Pancreas (tissue), 10 donors: ENCODE measurements around the gene AGAP3. TPM values are rescaled to one million over a fixed set of nuclear protein-coding genes. Genes with fewer than 3 reads are reported as not detected.

Experiments
- ATAC-seq, 4 donors: fragments of 200-7000 bp; cut with Tn5 transposase; one replicate each; pipeline versions ENCODE4 v1.8.0 to v1.9.1; 2020; ENCODE audit warnings: mild to moderate bottlenecking in 4 of 4, moderate library complexity in 4 of 4
- DNase-seq, 6 donors: peaks; one replicate each; pipeline ENCODE4 v3.0.0-alpha.2; 2020
- FAIRE-seq: peaks from 2 replicates; lab custom pipeline; 2012; peaks lifted over from hg19 to GRCh38; lab: Jason Lieb, UNC
- H3K27ac ChIP-seq, 4 donors: fragments of 200-600 bp; sonication (generic); 1 replicate in 3 of 4; 2 replicates in 1 of 4; pipeline versions ENCODE4 v1.5.0 to v1.8.0; 2020
- H3K27me3 ChIP-seq, 4 donors: fragments of 200-600 bp; one replicate each; pipeline ENCODE4 v1.8.0; 2021
- H3K36me3 ChIP-seq, 3 donors: fragments of 200-600 bp; sonication (generic) in 1 of 3; one replicate each; pipeline versions ENCODE4 v1.5.0 to v1.8.0; 2020 to 2021
- H3K4me1 ChIP-seq, 3 donors: fragments of 200-600 bp; one replicate each; pipeline ENCODE4 v1.8.0; 2021
- H3K4me3 ChIP-seq, 4 donors: fragments of 200-600 bp; sonication (generic) in 2 of 4; one replicate each; pipeline versions ENCODE4 v1.5.0 to v1.8.0; 2020 to 2021
- H3K9me3 ChIP-seq, 4 donors: fragments of 200-600 bp; one replicate each; pipeline ENCODE4 v1.8.0; 2021
- CTCF ChIP-seq, 4 donors: fragments of 200-600 bp; sonication (generic) in 3 of 4; IDR thresholded peaks; one replicate each; pipeline versions ENCODE4 v1.5.0 to v1.8.0; 2021; ENCODE audit warnings: antibody characterized with exemption in 4 of 4
- WGBS, 2 donors: extraction: QIAGEN DNeasy Blood & Tissue Kit; methylation state at CpG; one replicate each; pipeline ENCODE4 v1.1.7; 2013; 5-methylcytosine and 5-hydroxymethylcytosine counted together
- intact Hi-C, 3 donors: fragments of 100-400 bp; cut with DNase I; formaldehyde crosslinking; loops; one replicate each; pipeline versions ENCODE4 v1.11.1 to v1.14.2; 2022
- polyA plus RNA-seq, 2 donors: library from polyadenylated mRNA; stranded (reverse); fragments of 200-250 nt; gene quantifications; one replicate each; pipeline ENCODE4 v1.2.3, GENCODE V29; 2013
- total RNA-seq, 6 donors: library from RNA; stranded (reverse); fragmentation: NEBNext Ultra II Directional in 4 of 6; extraction: Animal tissue kit (Norgen Biotek cat#: 25700) in 4 of 6; gene quantifications; one replicate each; pipeline versions ENCODE4 v1.2.1 to v1.2.4, GENCODE V29; 2021 to 2023
- donor health status: healthy with polysubstance abuse.
- donor health status: DM: no; HTN: no; CAD: no; lungs with moderate emphysema.
- donor health status: DM: no; HTN: no; CAD: no.
- donor health status: control.
- donor health status: control.
- donor health status: Bipolar disorder and iron deficiency.
- donor health status: DM: yes; HTN: yes; CAD: no.
- donor health status: DM: no; HTN: no; CAD: no.
- donor health status: DM: no; HTN: no; CAD: no.
- donor health status: DM: yes; HTN: yes; CAD: no.

The AGAP3 gene
- total and polyA plus RNA-seq, 8 donors = 41.5 to 93.9 (median 58.4) TPM

GRCh38 chr7:151179946-151180345, 93.7 kb downstream of the AGAP3 start:
- DNase-seq (no peak), ATAC-seq (no peak), FAIRE-seq (no peak)
- Histone ChIP-seq H3K27me3 (peaks cover 0 to 4% (median 0%) of the 10 kb centered on the region in 4 donors), H3K27ac (no peak overlapping the region), H3K4me1 (no peaks in the 10 kb centered on the region), H3K9me3 (no peaks in the 10 kb centered on the region), H3K4me3 (no peak overlapping the region), H3K36me3 (no peaks in the 10 kb centered on the region)
- 61 to 65% methylated on average over 4 of the region's 4 CpGs for WGBS, 2 donors
- intact Hi-C loops = no loop called here
- TF ChIP-seq CTCF (IDR thresholded peaks at IDR 0.05) = no peak

- intact Hi-C loops = no loop called here
- TF ChIP-seq CTCF (IDR thresholded peaks at IDR 0.05) = no peak
- ATAC-seq (no peak), DNase-seq (no peak), FAIRE-seq (no peak)
- H3K9me3 ChIP-seq = no peaks in the 10 kb centered on the region
- no peaks in the 10 kb centered on the region for H3K27me3 ChIP-seq
- H3K36me3 ChIP-seq = no peaks in the 10 kb centered on the region
- H3K27ac ChIP-seq = no peak overlapping the region
- 71 to 80% methylated on average over 21 to 22 of the region's 22 CpGs for WGBS, 2 donors
- H3K4me1 ChIP-seq = no peaks in the 10 kb centered on the region
- no peak overlapping the region for H3K4me3 ChIP-seq
Measured at GRCh38 chr7:151181011-151181431, 94.7 kb downstream of the AGAP3 start.

GRCh38 chr7:151185762-151186639, 99.7 kb downstream of the AGAP3 start:
- H3K4me1 ChIP-seq = no peaks in the 10 kb centered on the region
- 81 to 89% methylated on average over 16 of the region's 16 CpGs for WGBS, 2 donors
- no peak overlapping the region for H3K27ac ChIP-seq
- no peak for TF ChIP-seq CTCF (IDR thresholded peaks at IDR 0.05)
- FAIRE-seq = no peak
- no peaks in the 10 kb centered on the region for H3K9me3 ChIP-seq
- DNase-seq = peak in 1 of 6 donors; percentile 17
- intact Hi-C loops = no loop called here
- H3K36me3 ChIP-seq = no peaks in the 10 kb centered on the region
- H3K4me3 ChIP-seq = no peak overlapping the region
- H3K27me3 ChIP-seq = no peaks in the 10 kb centered on the region
- no peak for ATAC-seq

GRCh38 chr7:151186640-151187408, 100.5 kb downstream of the AGAP3 start, which contains the start of gene ASB10:
TSS of gene ASB10 (minus strand) at chr7:151187250. CDS start at chr7:151187130, 120 bp downstream.
- FAIRE-seq = no peak
- Histone ChIP-seq H3K9me3 (no peaks in the 10 kb centered on the region), H3K4me1 (no peaks in the 10 kb centered on the region), H3K4me3 (no peak within 1 kb of the TSS), H3K27me3 (no peaks in the 10 kb centered on the region), H3K36me3 (no peaks in the 10 kb centered on the region), H3K27ac (no peak within 1 kb of the TSS)
- intact Hi-C loops = no loop called here
- 70 to 74% methylated on average over 21 to 22 of the region's 22 CpGs for WGBS, 2 donors
- DNase-seq = no peak
- no peak for TF ChIP-seq CTCF (IDR thresholded peaks at IDR 0.05)
- ATAC-seq = no peak
